CD14-positive monocyte (primary cell): ENCODE results near the gene OR1J4. TPM values are rescaled to one million over a fixed set of nuclear protein-coding genes. Genes with fewer than 3 reads are reported as not detected.
A peak's percentile ranks its signal among the peaks of the same experiment; 100 is the strongest.
"Not testable (repeated sequence)": the region's sequence is repeated elsewhere in the genome, so short reads cannot be mapped to it uniquely, and the experiment has no call there.

Source experiments
- DNase-seq, 3 donors: peaks; one replicate each; pipeline ENCODE4 v3.0.0-alpha.2; 2011 to 2022
- H2AFZ ChIP-seq: 2 replicates; pipeline ENCODE4 v1.6.0; 2012; ENCODE audit warnings: mild to moderate bottlenecking, low read depth, low read length, inconsistent platforms; ENCODE audit not compliant: insufficient read depth, poor library complexity, severe bottlenecking
- H3K27ac ChIP-seq, 2 donors: 1 replicate in 1 of 2; 2 replicates in 1 of 2; pipeline ENCODE4 v1.5.1; 2012 to 2013; ENCODE audit warnings: low read length in 2 of 2, control low read depth in 1 of 2, inconsistent platforms in 1 of 2, low read depth in 1 of 2, mild to moderate bottlenecking in 1 of 2
- H3K27me3 ChIP-seq, 2 donors: one replicate each; pipeline versions ENCODE4 v1.6.0 to v1.6.1; 2011 to 2013; ENCODE audit warnings: low read length in 2 of 2; ENCODE audit not compliant: control insufficient read depth in 2 of 2, insufficient read depth in 2 of 2
- H3K36me3 ChIP-seq, 2 donors: replicated peaks in 1 of 2; 1 replicate in 1 of 2; 2 replicates in 1 of 2; pipeline versions ENCODE4 v1.5.1 to v1.6.1; 2012 to 2013; ENCODE audit warnings: low read length in 2 of 2, control low read depth in 1 of 2, inconsistent platforms in 1 of 2, mild to moderate bottlenecking in 1 of 2; ENCODE audit not compliant: insufficient read depth in 2 of 2, control insufficient read depth in 1 of 2
- H3K4me1 ChIP-seq, 2 donors: 1 replicate in 1 of 2; 2 replicates in 1 of 2; pipeline versions ENCODE4 v1.5.1 to v1.6.1; 2012 to 2013; ENCODE audit warnings: low read length in 2 of 2, control low read depth in 1 of 2, inconsistent platforms in 1 of 2, mild to moderate bottlenecking in 1 of 2, moderate library complexity in 1 of 2; ENCODE audit not compliant: insufficient read depth in 2 of 2, control insufficient read depth in 1 of 2
- H3K4me2 ChIP-seq: replicated peaks from 2 replicates; pipeline ENCODE3; 2012; ENCODE audit warnings: low read length, moderate library complexity, mild to moderate bottlenecking; ENCODE audit not compliant: poor library complexity, severe bottlenecking; ENCODE audit errors: extremely low read depth
- H3K4me3 ChIP-seq, 3 experiments: fragments of 200-600 bp in 1 of 3; sonication (generic) in 1 of 3; replicated peaks in 1 of 3; 1 replicate in 2 of 3; 2 replicates in 1 of 3; pipeline ENCODE4 v1.5.1; 2011 to 2013; ENCODE audit warnings: low read length in 3 of 3, mild to moderate bottlenecking in 3 of 3, control low read depth in 2 of 3, low read depth in 2 of 3, inconsistent platforms in 1 of 3, moderate library complexity in 1 of 3
- H3K79me2 ChIP-seq: 2 replicates; pipeline ENCODE4 v1.6.0; 2012; ENCODE audit warnings: mild to moderate bottlenecking, control low read depth, inconsistent platforms, low read length, moderate library complexity; ENCODE audit not compliant: insufficient read depth
- H3K9ac ChIP-seq: 2 replicates; pipeline ENCODE4 v1.6.0; 2017; ENCODE audit warnings: low read length, mild to moderate bottlenecking; ENCODE audit not compliant: insufficient read depth, poor library complexity, severe bottlenecking
- H3K9me3 ChIP-seq, 2 donors: replicated peaks in 1 of 2; 1 replicate in 1 of 2; 2 replicates in 1 of 2; pipeline versions ENCODE4 v1.5.1 to v1.6.1; 2012 to 2013; ENCODE audit warnings: low read length in 2 of 2, control low read depth in 1 of 2; ENCODE audit not compliant: control insufficient read depth in 1 of 2, insufficient read depth in 1 of 2
- H4K20me1 ChIP-seq: 2 replicates; pipeline ENCODE4 v1.6.0; 2012; ENCODE audit warnings: mild to moderate bottlenecking, low read length, control low read depth, moderate library complexity; ENCODE audit not compliant: insufficient read depth
- H3K27ac Mint-ChIP-seq, 7 donors: one replicate each; pipeline ENCODE4 v1.8.0; 2020; ENCODE audit warnings: mild to moderate bottlenecking in 7 of 7, mixed read lengths in 7 of 7, moderate library complexity in 6 of 7, inconsistent platforms in 2 of 7
- H3K27me3 Mint-ChIP-seq, 3 donors: one replicate each; pipeline ENCODE4 v1.8.0; 2021 to 2022; ENCODE audit warnings: low read depth in 3 of 3, mild to moderate bottlenecking in 3 of 3, mixed read lengths in 3 of 3, moderate library complexity in 3 of 3, inconsistent platforms in 1 of 3
- H3K36me3 Mint-ChIP-seq, 2 donors: one replicate each; pipeline ENCODE4 v1.8.0; 2020; ENCODE audit warnings: mixed read lengths in 2 of 2, inconsistent platforms in 1 of 2, mild to moderate bottlenecking in 1 of 2
- H3K4me1 Mint-ChIP-seq: one replicate; pipeline ENCODE4 v1.8.0; 2020; ENCODE audit warnings: mild to moderate bottlenecking, mixed read lengths
- H3K4me3 Mint-ChIP-seq, 2 donors: one replicate each; pipeline ENCODE4 v1.8.0; 2020; ENCODE audit warnings: mild to moderate bottlenecking in 2 of 2, mixed read lengths in 2 of 2, moderate library complexity in 1 of 2
- H3K9me3 Mint-ChIP-seq, 7 donors: one replicate each; pipeline ENCODE4 v1.8.0; 2020 to 2022; ENCODE audit warnings: mixed read lengths in 7 of 7, mild to moderate bottlenecking in 6 of 7, moderate library complexity in 6 of 7, inconsistent platforms in 2 of 7
- CTCF ChIP-seq: fragments of 200-600 bp; IDR thresholded peaks from one replicate; pipeline ENCODE4 v1.8.0; 2022; ENCODE audit warnings: antibody characterized with exemption, mild to moderate bottlenecking
- WGBS: methylation state at CpG from one replicate; pipeline ENCODE4 v1.1.5; 2013; ENCODE audit warnings: missing lambda C conversion rate; ENCODE audit not compliant: insufficient coverage; 5-methylcytosine and 5-hydroxymethylcytosine counted together
- intact Hi-C, 2 donors: fragments of 100-400 bp; cut with micrococcal nuclease; formaldehyde crosslinking; loops; one replicate each; pipeline versions ENCODE4 v1.15.0 to v1.15.1; 2023
- polyA plus RNA-seq, 3 donors: library from polyadenylated mRNA; depleted of rRNA in 1 of 3; unstranded in 2 of 3; stranded (reverse) in 1 of 3; fragments of 300-500 nt in 2 of 3; fragments of >200 nt in 1 of 3; fragmentation: Illumina TruSeq in 2 of 3; gene quantifications; 1 replicate in 2 of 3; 2 replicates in 1 of 3; pipeline ENCODE4 v1.2.3, GENCODE V29; 2012 to 2021

OR1J4 gene
- polyA plus RNA-seq, 3 donors: not detected

- Histone ChIP-seq H3K27ac (no peak within 1 kb of the TSS), H3K4me2 (no peak within 1 kb of the TSS), H3K4me3 (no peak within 1 kb of the TSS), H3K27me3 (no peaks in the 10 kb centered on the region), H3K9me3 (peaks cover 0 to 6% of the 10 kb centered on the region in 2 donors), H4K20me1 (no peaks in the 10 kb centered on the region), H3K36me3 (no peaks in the 10 kb centered on the region), H3K4me1 (no peaks in the 10 kb centered on the region), H2AFZ (no peak within 1 kb of the TSS), H3K9ac (no peak within 1 kb of the TSS), H3K79me2 (no peaks in the 10 kb centered on the region)
- intact Hi-C loops: no loop called here
- TF ChIP-seq CTCF: no peak
- 96% methylated on average over 3 of the region's 3 CpGs for WGBS
- no peak for DNase-seq
- H3K4me1 Mint-ChIP-seq: no peaks in the 10 kb centered on the region
- no peak within 1 kb of the TSS for H3K27ac Mint-ChIP-seq
- H3K27me3 Mint-ChIP-seq: peaks cover 0 to 2% (median 1%) of the 10 kb centered on the region in 3 donors
- H3K9me3 Mint-ChIP-seq: peaks cover 0 to 6% (median under 1%) of the 10 kb centered on the region in 7 donors
- peak within 1 kb of the TSS in 1 of 2 donors; percentile 17 for H3K4me3 Mint-ChIP-seq
- H3K36me3 Mint-ChIP-seq: no peaks in the 10 kb centered on the region
Observed at GRCh38 chr9:122527193-122527592, 8.3 kb downstream of the OR1J4 start, which contains the start of gene OR1N1. Gene OR1N1, minus strand, starts transcription at chr9:122527293. Its CDS starts 0 bp downstream, at chr9:122527293.

DNA sequence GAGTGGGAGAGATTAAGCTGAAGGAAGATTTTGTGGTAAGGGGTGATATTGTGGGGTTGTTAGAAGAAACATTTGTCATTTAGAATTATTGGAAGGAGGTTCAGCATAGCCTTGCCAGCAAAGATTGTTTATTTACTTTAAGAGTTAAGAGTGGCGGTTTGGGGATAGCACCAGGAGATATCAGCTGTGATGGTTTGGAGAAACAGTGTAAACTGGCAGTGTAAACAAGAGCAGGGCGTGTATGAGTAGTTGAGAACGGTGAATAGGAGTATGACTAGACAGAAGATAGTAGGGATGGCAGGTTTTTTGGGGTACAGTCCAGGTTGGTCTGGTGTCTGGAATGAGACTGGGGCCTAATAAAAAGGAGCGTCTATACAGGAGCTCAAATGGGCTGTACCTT, 12.2 kb downstream of the OR1J4 start:
- 86% methylated on average over 2 of the region's 4 CpGs for WGBS
- H4K20me1 ChIP-seq, H3K27ac ChIP-seq, H3K4me3 ChIP-seq, H3K36me3 ChIP-seq, H3K27ac Mint-ChIP-seq, H2AFZ ChIP-seq, H3K4me1 Mint-ChIP-seq, H3K27me3 Mint-ChIP-seq, H3K36me3 Mint-ChIP-seq, H3K9me3 Mint-ChIP-seq, H3K9me3 ChIP-seq, DNase-seq, intact Hi-C loops, H3K27me3 ChIP-seq, H3K79me2 ChIP-seq, H3K4me3 Mint-ChIP-seq, H3K4me2 ChIP-seq, H3K4me1 ChIP-seq, H3K9ac ChIP-seq: not testable (repeated sequence)
